Measurements from ENCODE around the gene POM121L2. TPM values are rescaled to one million over a fixed set of nuclear protein-coding genes. Genes with fewer than 3 reads are reported as not detected.

POM121L2 gene
- total and polyA plus RNA-seq, 2 of the 13 experiments (the other 11 are each of a cell fraction or from before 2014, with no cell fraction given), result not detected

DNA sequence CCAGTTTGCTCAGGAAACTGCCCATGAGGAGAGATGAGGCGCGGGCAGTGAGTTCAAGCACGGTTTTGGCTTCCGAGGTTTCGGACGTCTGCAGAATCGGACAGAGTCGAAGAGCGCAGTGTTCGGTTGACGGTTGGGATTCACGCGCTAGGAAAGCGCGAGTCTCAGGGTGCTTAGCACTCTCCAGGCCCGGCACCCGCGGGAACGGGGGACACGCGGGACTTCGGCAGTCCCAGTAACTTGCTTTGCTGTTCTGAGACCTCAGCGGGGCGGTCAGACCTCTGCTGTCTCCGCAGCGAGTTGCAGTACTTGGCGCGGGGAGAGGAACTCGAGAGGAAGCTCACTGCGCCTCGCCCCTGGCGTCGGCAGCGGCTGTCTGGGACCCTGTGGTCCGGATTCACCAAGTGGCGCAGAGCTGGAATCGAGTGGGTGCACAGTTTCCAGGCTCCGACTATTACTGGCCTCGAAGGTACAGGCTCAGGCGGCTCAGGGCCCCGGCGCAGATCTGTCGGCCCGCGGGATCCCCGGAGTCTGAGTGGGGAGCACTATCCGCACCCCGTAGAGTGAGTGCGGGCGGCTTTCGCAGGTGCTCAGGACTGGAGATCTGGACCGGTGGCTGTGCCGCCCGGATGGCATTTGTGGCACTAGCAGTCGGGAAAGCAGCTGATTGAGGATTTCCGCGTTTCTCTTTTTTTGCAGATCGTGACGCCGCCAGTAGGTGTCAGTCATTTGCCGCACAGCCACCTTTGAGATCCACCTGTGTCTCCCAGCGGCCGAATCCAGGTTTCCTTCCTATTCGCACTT lies at the start of gene POM121L2 (continued):
- TF ChIP-seq, protein P1, sequence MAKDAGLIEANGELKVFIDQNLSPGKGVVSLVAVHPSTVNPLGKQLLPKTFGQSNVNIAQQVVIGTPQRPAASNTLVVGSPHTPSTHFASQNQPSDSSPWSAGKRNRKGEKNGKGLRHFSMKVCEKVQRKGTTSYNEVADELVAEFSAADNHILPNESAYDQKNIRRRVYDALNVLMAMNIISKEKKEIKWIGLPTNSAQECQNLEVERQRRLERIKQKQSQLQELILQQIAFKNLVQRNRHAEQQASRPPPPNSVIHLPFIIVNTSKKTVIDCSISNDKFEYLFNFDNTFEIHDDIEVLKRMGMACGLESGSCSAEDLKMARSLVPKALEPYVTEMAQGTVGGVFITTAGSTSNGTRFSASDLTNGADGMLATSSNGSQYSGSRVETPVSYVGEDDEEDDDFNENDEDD (CRISPR knock-in tag; IDR thresholded peaks at IDR 0.05; ENCODE audit: borderline replicate concordance), result 0 out of 2 replicates have a peak, but pooled peaks have one; percentile 25
- TF ChIP-seq TAF15 (IDR thresholded peaks at IDR 0.05; ENCODE audit: low read depth, low read length, poor library complexity, severe bottlenecking) (peak; percentile 57), ZNF501 (CRISPR knock-in tag; IDR thresholded peaks at IDR 0.05) (peak; percentile 94), ZNF777 (CRISPR knock-in tag; IDR thresholded peaks at IDR 0.05) (peak; percentile 60; the same call in 1 of the 2 replicates), HDAC2 (CRISPR knock-in tag; IDR thresholded peaks at IDR 0.05) (0 out of 2 replicates have a peak, but pooled peaks have one; percentile 24), MED1 (CRISPR knock-in tag; IDR thresholded peaks at IDR 0.05) (peak; percentile 10; the same call in 1 of the 2 replicates), ZNF335 (CRISPR knock-in tag; IDR thresholded peaks at IDR 0.05) (0 out of 2 replicates have a peak, but pooled peaks have one; percentile 39), NR2F1 (CRISPR knock-in tag; IDR thresholded peaks at IDR 0.05) (no peak), MXD4 (CRISPR knock-in tag; IDR thresholded peaks at IDR 0.05) (peak; percentile 54; the same call in 1 of the 2 replicates), ZNF230 (CRISPR knock-in tag; IDR thresholded peaks at IDR 0.05) (peak; percentile 83; the same call in 1 of the 2 replicates)
- TF ChIP-seq, protein P2, sequence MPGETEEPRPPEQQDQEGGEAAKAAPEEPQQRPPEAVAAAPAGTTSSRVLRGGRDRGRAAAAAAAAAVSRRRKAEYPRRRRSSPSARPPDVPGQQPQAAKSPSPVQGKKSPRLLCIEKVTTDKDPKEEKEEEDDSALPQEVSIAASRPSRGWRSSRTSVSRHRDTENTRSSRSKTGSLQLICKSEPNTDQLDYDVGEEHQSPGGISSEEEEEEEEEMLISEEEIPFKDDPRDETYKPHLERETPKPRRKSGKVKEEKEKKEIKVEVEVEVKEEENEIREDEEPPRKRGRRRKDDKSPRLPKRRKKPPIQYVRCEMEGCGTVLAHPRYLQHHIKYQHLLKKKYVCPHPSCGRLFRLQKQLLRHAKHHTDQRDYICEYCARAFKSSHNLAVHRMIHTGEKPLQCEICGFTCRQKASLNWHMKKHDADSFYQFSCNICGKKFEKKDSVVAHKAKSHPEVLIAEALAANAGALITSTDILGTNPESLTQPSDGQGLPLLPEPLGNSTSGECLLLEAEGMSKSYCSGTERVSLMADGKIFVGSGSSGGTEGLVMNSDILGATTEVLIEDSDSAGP (CRISPR knock-in tag; IDR thresholded peaks at IDR 0.05; ENCODE audit: borderline replicate concordance), result peak; percentile 83
- TF ChIP-seq, protein P3, sequence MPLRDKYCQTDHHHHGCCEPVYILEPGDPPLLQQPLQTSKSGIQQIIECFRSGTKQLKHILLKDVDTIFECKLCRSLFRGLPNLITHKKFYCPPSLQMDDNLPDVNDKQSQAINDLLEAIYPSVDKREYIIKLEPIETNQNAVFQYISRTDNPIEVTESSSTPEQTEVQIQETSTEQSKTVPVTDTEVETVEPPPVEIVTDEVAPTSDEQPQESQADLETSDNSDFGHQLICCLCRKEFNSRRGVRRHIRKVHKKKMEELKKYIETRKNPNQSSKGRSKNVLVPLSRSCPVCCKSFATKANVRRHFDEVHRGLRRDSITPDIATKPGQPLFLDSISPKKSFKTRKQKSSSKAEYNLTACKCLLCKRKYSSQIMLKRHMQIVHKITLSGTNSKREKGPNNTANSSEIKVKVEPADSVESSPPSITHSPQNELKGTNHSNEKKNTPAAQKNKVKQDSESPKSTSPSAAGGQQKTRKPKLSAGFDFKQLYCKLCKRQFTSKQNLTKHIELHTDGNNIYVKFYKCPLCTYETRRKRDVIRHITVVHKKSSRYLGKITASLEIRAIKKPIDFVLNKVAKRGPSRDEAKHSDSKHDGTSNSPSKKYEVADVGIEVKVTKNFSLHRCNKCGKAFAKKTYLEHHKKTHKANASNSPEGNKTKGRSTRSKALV (CRISPR knock-in tag; IDR thresholded peaks at IDR 0.05), result no peak
- TF ChIP-seq, protein P4, sequence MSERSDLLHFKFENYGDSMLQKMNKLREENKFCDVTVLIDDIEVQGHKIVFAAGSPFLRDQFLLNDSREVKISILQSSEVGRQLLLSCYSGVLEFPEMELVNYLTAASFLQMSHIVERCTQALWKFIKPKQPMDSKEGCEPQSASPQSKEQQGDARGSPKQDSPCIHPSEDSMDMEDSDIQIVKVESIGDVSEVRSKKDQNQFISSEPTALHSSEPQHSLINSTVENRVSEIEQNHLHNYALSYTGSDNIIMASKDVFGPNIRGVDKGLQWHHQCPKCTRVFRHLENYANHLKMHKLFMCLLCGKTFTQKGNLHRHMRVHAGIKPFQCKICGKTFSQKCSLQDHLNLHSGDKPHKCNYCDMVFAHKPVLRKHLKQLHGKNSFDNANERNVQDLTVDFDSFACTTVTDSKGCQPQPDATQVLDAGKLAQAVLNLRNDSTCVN (CRISPR knock-in tag; IDR thresholded peaks at IDR 0.05; ENCODE audit: borderline replicate concordance), result no peak
- TF ChIP-seq, protein P5, sequence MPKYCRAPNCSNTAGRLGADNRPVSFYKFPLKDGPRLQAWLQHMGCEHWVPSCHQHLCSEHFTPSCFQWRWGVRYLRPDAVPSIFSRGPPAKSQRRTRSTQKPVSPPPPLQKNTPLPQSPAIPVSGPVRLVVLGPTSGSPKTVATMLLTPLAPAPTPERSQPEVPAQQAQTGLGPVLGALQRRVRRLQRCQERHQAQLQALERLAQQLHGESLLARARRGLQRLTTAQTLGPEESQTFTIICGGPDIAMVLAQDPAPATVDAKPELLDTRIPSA (CRISPR knock-in tag; IDR thresholded peaks at IDR 0.05; ENCODE audit: borderline replicate concordance), result no peak
- TF ChIP-seq, protein P6, sequence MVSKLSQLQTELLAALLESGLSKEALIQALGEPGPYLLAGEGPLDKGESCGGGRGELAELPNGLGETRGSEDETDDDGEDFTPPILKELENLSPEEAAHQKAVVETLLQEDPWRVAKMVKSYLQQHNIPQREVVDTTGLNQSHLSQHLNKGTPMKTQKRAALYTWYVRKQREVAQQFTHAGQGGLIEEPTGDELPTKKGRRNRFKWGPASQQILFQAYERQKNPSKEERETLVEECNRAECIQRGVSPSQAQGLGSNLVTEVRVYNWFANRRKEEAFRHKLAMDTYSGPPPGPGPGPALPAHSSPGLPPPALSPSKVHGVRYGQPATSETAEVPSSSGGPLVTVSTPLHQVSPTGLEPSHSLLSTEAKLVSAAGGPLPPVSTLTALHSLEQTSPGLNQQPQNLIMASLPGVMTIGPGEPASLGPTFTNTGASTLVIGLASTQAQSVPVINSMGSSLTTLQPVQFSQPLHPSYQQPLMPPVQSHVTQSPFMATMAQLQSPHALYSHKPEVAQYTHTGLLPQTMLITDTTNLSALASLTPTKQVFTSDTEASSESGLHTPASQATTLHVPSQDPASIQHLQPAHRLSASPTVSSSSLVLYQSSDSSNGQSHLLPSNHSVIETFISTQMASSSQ (IDR thresholded peaks at IDR 0.05; ENCODE audit: low read depth), result no peak
- TF ChIP-seq, protein P6 (CRISPR knock-in tag; IDR thresholded peaks at IDR 0.05; ENCODE audit: borderline replicate concordance), result no peak

All from HepG2 (cell line).